Activated CD8-positive, alpha-beta memory T cell treated with anti-CD3 and anti-CD28 coated beads for 1 hour (primary cell): ENCODE results near the gene PIK3CD.

Experiments
- DNase-seq, 2 donors: peaks; one replicate each; pipeline ENCODE4 v3.0.0-alpha.2; 2020; ENCODE audit warnings: low read depth in 1 of 2; ENCODE audit errors: extremely low read depth in 1 of 2

PIK3CD gene

DNA sequence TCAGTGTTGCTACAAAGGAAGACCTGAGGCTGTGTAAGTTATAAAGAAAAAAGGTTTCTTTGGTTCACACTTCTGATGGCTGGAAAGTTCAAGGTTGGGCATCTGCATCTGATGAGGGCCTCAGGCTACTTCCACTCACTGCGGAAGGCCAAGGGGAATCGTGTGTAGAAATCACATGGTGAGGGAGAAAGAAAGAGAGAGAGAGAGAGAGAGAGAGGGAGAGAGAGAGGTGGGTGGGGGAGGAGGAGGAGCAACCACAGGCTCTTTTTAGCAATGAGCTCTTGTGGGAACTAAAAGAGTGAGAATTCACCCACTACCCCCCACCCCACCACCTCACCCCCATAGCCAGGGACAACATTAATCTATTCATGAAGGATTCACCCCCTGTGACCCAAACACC lies 112.4 kb downstream of the PIK3CD start:
- DNase-seq: no peak

GRCh38 chr1:9764550-9764949 lies 113.0 kb downstream of the PIK3CD start:
- no peak for DNase-seq

- no peak for DNase-seq
These were observed 115.4 kb downstream of the PIK3CD start for GRCh38 chr1:9766759-9767442.

DNA sequence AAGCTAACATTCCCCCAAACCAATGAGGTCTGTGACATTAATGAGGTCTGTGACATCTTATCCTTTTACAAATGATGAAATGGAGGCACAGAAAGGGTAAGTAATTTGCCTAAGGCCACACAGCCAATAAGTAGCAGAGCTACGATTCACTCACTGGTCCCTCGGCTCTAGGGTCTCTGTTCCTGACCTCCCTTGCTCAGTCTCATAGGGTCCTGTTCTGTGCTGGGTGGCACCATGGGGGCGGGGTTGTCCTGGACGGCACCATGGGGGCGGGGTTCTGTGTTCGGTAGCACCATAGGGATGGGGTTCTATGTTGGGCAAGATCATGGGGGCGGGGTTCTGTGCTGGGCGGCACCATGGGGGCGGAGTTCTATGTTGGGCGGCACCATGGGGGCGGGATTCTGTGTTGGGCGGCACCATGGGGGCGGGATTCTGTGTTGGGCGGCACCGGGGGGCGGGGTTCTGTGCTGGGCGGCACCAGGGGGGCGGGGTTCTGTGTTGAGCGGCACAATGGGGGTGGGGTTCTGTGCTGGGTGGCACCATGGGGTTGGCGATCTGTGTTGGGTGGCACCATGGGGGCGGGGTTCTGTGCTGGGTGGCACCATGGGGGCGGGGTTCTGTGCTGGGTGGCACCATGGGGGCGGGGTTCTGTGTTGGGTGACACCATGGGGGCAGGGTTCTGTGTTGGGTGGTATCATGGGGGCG lies 116.6 kb downstream of the PIK3CD start:
- no peak for DNase-seq

DNA sequence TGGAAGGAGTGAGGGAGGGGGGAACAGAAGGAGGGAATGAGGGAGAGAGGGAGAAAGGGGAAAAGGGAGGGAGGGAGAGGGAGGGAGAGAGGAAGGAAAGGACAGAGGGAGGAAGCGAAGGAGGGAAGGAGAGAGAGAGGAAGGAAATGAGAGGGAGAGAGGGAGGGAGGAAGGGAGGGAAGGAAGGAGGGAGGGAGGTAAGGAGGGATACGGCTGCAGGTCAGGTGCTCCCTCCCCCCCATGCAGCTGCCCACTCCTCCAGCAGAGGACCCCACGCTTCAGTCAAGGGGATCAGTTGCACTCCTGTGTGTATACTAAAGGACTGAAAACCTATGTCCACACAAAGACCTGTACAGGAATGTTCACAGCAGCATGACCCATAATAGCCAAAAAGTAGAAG lies 117.5 kb downstream of the PIK3CD start:
- DNase-seq: no peak

DNA sequence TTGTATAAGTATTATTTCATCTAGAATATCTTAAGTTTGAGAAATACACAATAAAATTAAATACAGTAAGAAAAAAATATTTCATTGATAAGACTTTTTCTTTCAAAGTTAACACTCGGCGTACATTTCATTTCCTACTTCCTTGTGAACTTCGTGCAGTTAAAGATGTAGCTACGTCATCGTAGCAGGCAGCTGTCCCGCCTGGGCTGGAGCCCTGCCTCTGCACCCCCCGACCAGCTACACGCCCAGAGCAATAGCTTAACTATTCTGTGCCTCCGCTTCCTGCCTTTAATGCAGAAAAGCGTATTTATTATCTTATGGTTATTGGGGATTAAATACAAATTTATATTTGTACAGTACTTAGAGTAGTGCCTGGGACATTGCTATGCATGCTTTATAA lies 118.8 kb downstream of the PIK3CD start:
- DNase-seq: no peak

- no peak for DNase-seq
These were observed 123.5 kb downstream of the PIK3CD start for GRCh38 chr1:9774712-9775679.

DNA sequence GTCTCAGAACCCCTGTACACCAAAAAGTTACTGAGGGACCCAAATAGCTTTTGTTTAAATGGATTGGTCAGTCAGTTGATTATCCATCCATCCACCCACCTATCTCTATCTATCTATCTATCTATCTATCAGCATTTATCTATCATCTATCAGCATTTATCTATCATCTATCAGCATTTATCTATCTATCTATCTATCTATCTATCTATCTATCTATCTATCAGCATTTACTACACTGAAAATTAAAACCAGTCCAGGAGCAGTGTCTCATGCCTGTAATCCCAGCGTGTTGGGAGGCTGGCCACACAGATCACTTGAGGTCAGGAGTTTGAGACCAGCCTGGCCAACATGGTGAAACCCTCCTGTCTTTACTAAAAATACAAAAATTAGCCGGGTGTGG lies 125.2 kb downstream of the PIK3CD start:
- DNase-seq: no peak
